Small intestine (tissue), 7 donors: Measurements from ENCODE around the gene CSNK1G3. TPM values are rescaled to one million over a fixed set of nuclear protein-coding genes. Genes with fewer than 3 reads are reported as not detected.

Experiments used
- DNase-seq, 2 donors: peaks; one replicate each; pipeline versions ENCODE4 v3.0.0 to v3.0.0-alpha.2; 2013
- FAIRE-seq: peaks from 2 replicates; lab custom pipeline; 2012; peaks lifted over from hg19 to GRCh38; lab: Jason Lieb, UNC
- H3K27ac ChIP-seq, 3 donors: one replicate each; pipeline ENCODE4 v1.5.1; 2013; ENCODE audit warnings: low read length in 2 of 3, mild to moderate bottlenecking in 2 of 3, control low read depth in 1 of 3, inconsistent platforms in 1 of 3, low read depth in 1 of 3, moderate library complexity in 1 of 3
- H3K27me3 ChIP-seq, 3 donors: one replicate each; pipeline ENCODE4 v1.6.1; 2013; ENCODE audit warnings: low read length in 3 of 3, inconsistent platforms in 1 of 3; ENCODE audit not compliant: control insufficient read depth in 3 of 3, insufficient read depth in 3 of 3
- H3K36me3 ChIP-seq, 3 donors: one replicate each; pipeline ENCODE4 v1.6.1; 2013; ENCODE audit warnings: low read length in 3 of 3, inconsistent platforms in 1 of 3, low read depth in 1 of 3, mild to moderate bottlenecking in 1 of 3, moderate library complexity in 1 of 3; ENCODE audit not compliant: control insufficient read depth in 3 of 3, insufficient read depth in 2 of 3
- H3K4me1 ChIP-seq, 3 donors: one replicate each; pipeline ENCODE4 v1.6.1; 2013; ENCODE audit warnings: low read length in 2 of 3, inconsistent platforms in 1 of 3, low read depth in 1 of 3, mild to moderate bottlenecking in 1 of 3, moderate library complexity in 1 of 3; ENCODE audit not compliant: control insufficient read depth in 3 of 3, insufficient read depth in 2 of 3
- H3K4me3 ChIP-seq, 3 donors: one replicate each; pipeline ENCODE4 v1.5.1; 2013; ENCODE audit warnings: low read length in 3 of 3, control low read depth in 1 of 3, inconsistent platforms in 1 of 3, low read depth in 1 of 3, mild to moderate bottlenecking in 1 of 3, moderate library complexity in 1 of 3
- H3K9me3 ChIP-seq, 2 donors: one replicate each; pipeline ENCODE4 v1.6.1; 2013; ENCODE audit warnings: low read depth in 1 of 2, low read length in 1 of 2; ENCODE audit not compliant: control insufficient read depth in 2 of 2, insufficient read depth in 1 of 2
- WGBS, 3 donors: extraction: QIAGEN DNeasy Blood & Tissue Kit; methylation state at CpG; one replicate each; pipeline ENCODE4 v1.1.7; 2013; 5-methylcytosine and 5-hydroxymethylcytosine counted together
- polyA plus RNA-seq, 4 donors: library from polyadenylated mRNA; stranded (reverse) in 3 of 4; unstranded in 1 of 4; fragments of 200-250 nt in 3 of 4; fragments of 120-200 nt in 1 of 4; gene quantifications; one replicate each; pipeline versions ENCODE4 v1.2.1 to v1.2.3, GENCODE V29; 2013
- donor health status: healthy with polysubstance abuse.
- donor health status: control.
- donor health status: control.
- donor health status: Bipolar disorder and iron deficiency.
- donor health status: healthy.

The CSNK1G3 gene
- polyA plus RNA-seq, 4 donors: 16.7 to 21.7 (median 20.2) TPM

- Histone ChIP-seq H3K27ac (no peak overlapping the region), H3K36me3 (no peaks in the 10 kb centered on the region), H3K27me3 (no peaks in the 10 kb centered on the region), H3K4me3 (no peak overlapping the region), H3K4me1 (no peaks in the 10 kb centered on the region), H3K9me3 (no peaks in the 10 kb centered on the region)
- FAIRE-seq: no peak
- peak in 1 of 2 donors; percentile 61 for DNase-seq
- WGBS, 3 donors: 9 to 40% (median 37%) methylated on average over 3 of the region's 3 CpGs
These were observed 9.9 kb upstream of the CSNK1G3 start for GRCh38 chr5:123502120-123502519.

- Histone ChIP-seq H3K36me3 (no peaks in the 10 kb centered on the region), H3K9me3 (no peaks in the 10 kb centered on the region), H3K27me3 (no peaks in the 10 kb centered on the region), H3K4me1 (no peaks in the 10 kb centered on the region), H3K4me3 (no peak overlapping the region), H3K27ac (no peak overlapping the region)
- FAIRE-seq (no peak), DNase-seq (no peak)
These were observed 8.7 kb upstream of the CSNK1G3 start for GRCh38 chr5:123503299-123503698.

- Histone ChIP-seq H3K27me3 (no peaks in the 10 kb centered on the region), H3K27ac (peak overlapping the region in 2 of 3 donors; percentile 27 to 44), H3K36me3 (no peaks in the 10 kb centered on the region), H3K4me1 (no peaks in the 10 kb centered on the region), H3K9me3 (no peaks in the 10 kb centered on the region), H3K4me3 (no peak overlapping the region)
- 17 to 53% (median 27%) methylated on average over 2 of the region's 2 CpGs for WGBS, 3 donors
- FAIRE-seq: no peak
- DNase-seq: peak in 1 of 2 donors; percentile 84
These were observed 6.3 kb upstream of the CSNK1G3 start for GRCh38 chr5:123505633-123506032.

- Histone ChIP-seq H3K36me3 (no peaks in the 10 kb centered on the region), H3K27ac (no peak overlapping the region), H3K4me1 (no peaks in the 10 kb centered on the region), H3K4me3 (no peak overlapping the region), H3K9me3 (no peaks in the 10 kb centered on the region), H3K27me3 (no peaks in the 10 kb centered on the region)
- FAIRE-seq (no peak), DNase-seq (peak in 1 of 2 donors; percentile 62)
- WGBS, 3 donors: 23 to 58% (median 45%) methylated on average over 1 of the region's 1 CpG
These were observed 3.5 kb upstream of the CSNK1G3 start for GRCh38 chr5:123508441-123508840.

GRCh38 chr5:123511290-123511647 lies 708 bp upstream of the CSNK1G3 start:
- Histone ChIP-seq H3K9me3 (no peaks in the 10 kb centered on the region), H3K36me3 (no peaks in the 10 kb centered on the region), H3K4me3 (peak overlapping the region in 2 of 3 donors; percentile 83 to 93), H3K27ac (peak overlapping the region; percentile 84 to 99 (median 86)), H3K27me3 (no peaks in the 10 kb centered on the region), H3K4me1 (peaks cover 3 to 4% (median 3%) of the 10 kb centered on the region in 3 donors)
- FAIRE-seq (no peak), DNase-seq (no peak)
- 58 to 75% (median 60%) methylated on average over 3 of the region's 3 CpGs for WGBS, 3 donors

GRCh38 chr5:123512611-123513461 lies 859 bp downstream of the CSNK1G3 start:
- Histone ChIP-seq H3K4me1 (peaks cover 3 to 4% (median 3%) of the 10 kb centered on the region in 3 donors), H3K27ac (peak overlapping the region; percentile 73 to 99 (median 98)), H3K4me3 (peak overlapping the region; percentile 82 to 96 (median 93)), H3K27me3 (no peaks in the 10 kb centered on the region), H3K36me3 (no peaks in the 10 kb centered on the region), H3K9me3 (no peaks in the 10 kb centered on the region)
- FAIRE-seq (no peak), DNase-seq (peak; percentile 51 to 60)
- WGBS, 3 donors: 0 to 1% (median 1%) methylated on average over 29 to 50 of the region's 50 CpGs

- Histone ChIP-seq H3K27ac (peak overlapping the region in 1 of 3 donors; percentile 41), H3K9me3 (no peaks in the 10 kb centered on the region), H3K4me1 (peaks cover 4 to 13% (median 5%) of the 10 kb centered on the region in 3 donors), H3K36me3 (no peaks in the 10 kb centered on the region), H3K4me3 (no peak overlapping the region), H3K27me3 (no peaks in the 10 kb centered on the region)
- FAIRE-seq (no peak), DNase-seq (peak in 1 of 2 donors; percentile 51)
- WGBS, 3 donors: 43 to 77% (median 64%) methylated on average over 5 of the region's 5 CpGs
These were observed 2.8 kb downstream of the CSNK1G3 start for GRCh38 chr5:123514615-123515355.

GRCh38 chr5:123515904-123516303 lies 3.9 kb downstream of the CSNK1G3 start:
- no peaks in the 10 kb centered on the region for H3K9me3 ChIP-seq
- FAIRE-seq (no peak), DNase-seq (no peak)
- H3K27me3 ChIP-seq: no peaks in the 10 kb centered on the region
- no peaks in the 10 kb centered on the region for H3K36me3 ChIP-seq
- H3K4me3 ChIP-seq: no peak overlapping the region
- peaks cover 4 to 13% (median 5%) of the 10 kb centered on the region in 3 donors for H3K4me1 ChIP-seq
- no peak overlapping the region for H3K27ac ChIP-seq
- WGBS, 3 donors: 70 to 83% (median 76%) methylated on average over 3 of the region's 3 CpGs
